GM04503 (cell line): Measurements from ENCODE around the gene RPE65.
"Not testable (repeated sequence)": the region's sequence is repeated elsewhere in the genome, so short reads cannot be mapped to it uniquely, and the experiment has no call there.

Experiments
- DNase-seq: peaks from one replicate; pipeline ENCODE4 v3.0.0-alpha.2; 2012; ENCODE audit warnings: low read depth

RPE65 gene

DNA sequence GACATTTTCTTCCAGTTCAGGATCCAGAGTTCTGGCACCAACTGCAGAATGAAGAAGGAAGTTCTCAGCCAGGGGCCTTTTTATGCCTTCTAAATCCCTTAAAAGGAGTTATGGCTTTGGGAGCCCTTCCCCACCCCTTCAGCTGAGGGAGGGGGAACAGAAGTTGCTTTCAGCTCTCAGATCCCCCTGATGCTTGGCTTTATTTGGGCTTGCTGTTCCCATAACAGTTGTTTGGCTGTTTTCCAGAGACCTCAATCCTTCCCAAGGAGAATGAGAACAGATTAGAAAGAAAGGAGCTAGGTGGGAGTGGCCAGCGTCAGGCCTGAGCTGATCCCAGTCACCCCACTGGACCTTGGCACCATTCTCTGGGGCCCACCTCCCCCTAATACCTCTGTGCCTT is at the start of gene RPE65:
RPE65 (minus strand) TSS at position 54 of the 400 bp plus-strand sequence; CDS start at position 5, 49 bp downstream.
- no peak for DNase-seq

DNA sequence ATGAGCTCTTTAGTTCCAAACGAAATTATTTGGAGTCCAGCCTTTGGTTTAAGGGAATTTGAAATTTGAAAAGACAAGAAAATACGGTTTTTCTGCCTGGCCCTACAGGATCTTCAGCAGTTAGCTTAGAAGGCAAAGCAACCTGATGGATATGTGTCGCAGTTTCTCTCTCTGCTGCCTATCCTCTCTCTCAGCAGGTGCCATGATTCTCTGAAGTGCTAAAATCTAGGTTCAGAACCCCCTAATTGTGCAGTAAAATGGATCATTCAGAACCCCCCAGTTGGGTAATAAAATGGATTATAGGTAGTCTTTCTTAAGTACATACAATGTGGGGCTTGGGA is 47.6 kb upstream of the RPE65 start:
- DNase-seq: no peak

- peak; percentile 55 for DNase-seq
Observed at GRCh38 chr1:68496680-68497357, 47.1 kb upstream of the RPE65 start, which contains the start of gene DEPDC1. Gene DEPDC1, minus strand, starts transcription at chr1:68497082. Its CDS starts 83 bp downstream, at chr1:68496999.

GRCh38 chr1:68495968-68496679 is 46.4 kb upstream of the RPE65 start:
- DNase-seq: no peak

DNA sequence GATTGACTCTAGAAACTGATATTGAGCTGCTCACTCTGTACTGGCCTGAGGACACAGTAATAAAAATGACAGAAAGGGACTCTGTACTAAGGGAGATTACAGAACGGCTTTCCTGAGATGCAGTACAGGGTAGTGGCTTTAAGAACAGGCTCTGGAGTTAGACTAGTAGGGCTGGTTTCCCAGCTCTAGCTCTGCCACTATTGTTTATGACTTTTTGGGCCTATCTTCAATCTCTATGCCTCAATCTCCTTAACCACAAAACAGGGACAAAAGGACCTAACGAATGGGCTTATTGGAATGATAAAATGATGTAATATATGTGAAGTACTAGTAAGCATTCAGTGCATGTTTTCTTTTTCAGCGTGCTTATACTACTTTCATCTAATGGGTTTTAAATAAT is 45.8 kb upstream of the RPE65 start:
- DNase-seq: no peak

DNA sequence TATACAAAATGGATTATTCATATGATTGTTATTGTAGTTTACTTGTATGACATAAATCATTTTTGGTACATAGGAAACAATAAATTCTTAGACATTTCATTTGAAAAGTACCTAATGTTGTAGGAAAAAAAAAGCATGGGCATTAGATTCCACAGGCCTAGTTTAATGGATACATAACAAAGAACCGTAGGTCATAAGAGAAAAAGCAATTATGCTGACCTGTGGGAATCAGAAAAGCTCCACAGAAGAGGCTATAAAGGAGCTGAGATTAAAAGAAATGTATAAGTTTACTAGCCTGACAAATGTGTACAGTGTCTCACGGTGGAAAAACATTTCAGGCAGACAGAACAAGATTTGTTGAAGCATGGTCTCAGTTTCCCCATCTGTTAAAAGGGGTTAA is 43.4 kb upstream of the RPE65 start:
- DNase-seq: no peak

DNA sequence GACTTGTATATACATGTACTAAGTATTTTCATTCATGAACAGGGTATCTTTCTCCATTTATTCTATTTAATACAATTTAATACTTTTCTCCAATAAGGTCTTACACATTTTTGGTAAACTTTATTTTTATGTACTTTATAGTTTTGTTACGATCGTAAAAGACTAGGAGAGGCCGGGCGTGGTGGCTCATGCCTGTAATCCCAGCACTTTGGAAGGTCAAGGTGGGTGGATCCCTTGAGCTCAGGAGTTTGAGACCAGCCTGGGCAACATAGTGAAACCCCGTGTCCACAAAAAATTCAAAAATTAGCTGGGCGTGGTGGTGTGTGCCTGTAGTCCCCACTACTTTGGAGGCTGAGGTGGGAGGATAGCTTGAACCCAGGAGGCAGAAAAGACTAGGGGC is 42.5 kb upstream of the RPE65 start:
- DNase-seq: not testable (repeated sequence)

- no peak for DNase-seq
Observed at GRCh38 chr1:68490046-68490651, 40.4 kb upstream of the RPE65 start.

DNA sequence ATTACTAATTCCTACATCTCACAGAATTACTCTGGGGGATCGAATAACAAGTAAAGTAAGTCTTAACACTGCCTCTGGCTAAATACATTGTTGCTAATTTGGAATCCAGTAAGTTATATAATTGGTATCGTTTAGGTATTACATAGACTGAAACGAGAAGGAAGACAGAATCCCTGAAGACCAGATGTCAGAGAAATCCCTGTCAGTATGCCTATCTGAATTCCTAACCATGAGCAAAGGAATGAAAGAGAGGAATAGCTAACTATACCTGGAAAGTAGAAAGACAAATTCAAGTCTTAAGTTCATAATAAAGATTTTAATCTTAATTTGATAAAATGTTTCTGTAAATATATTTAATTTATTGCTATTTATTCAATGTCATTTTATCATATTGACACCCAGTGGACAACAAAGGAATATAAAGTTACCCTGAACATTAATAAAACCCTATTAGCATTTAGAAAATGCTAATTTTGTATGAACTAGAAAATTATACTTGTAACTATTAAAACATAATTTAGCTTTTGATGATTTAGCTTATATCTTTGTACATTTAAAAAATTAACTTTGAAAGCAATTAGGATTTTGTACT is 35.8 kb upstream of the RPE65 start:
- DNase-seq: no peak

DNA sequence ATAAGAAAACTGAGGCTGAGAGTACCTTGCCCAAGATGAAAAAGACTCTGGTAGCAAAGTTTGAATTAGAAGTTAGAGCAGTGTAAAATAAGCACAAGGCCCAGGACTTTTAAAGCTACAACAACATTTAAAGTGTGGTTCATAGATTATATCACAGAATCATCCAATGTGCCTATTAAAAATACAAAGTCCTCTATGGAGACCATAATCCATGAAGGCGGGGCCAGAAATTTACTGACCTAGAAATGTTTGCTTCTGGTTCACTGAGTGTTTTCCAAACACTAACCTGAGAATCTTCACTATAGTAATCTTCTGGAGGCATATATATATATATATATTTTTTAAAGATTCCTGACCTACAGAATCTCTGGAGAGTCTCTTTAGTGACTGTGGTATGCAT is 34.9 kb upstream of the RPE65 start:
- DNase-seq: no peak

DNA sequence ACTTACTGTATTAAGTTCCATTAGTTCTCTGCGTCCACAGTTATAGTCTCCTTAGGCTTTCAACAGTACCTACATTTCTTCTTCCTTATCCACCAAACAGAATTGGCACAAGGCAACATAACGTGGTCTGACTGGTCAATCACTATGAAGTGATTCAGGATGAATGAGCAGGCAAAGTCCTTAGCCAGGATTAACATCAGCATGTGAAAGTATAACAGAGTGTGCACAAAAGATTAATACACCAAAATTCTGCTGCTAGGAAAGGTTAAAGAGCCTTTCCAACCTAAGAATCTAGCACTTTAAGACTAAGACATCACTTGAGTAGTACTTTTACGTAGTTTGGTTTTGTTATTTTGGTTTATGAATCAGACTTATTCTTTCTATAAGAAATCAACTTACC is 31.3 kb upstream of the RPE65 start:
- DNase-seq: no peak

GRCh38 chr1:68479501-68479900 is 29.7 kb upstream of the RPE65 start:
- DNase-seq: no peak

- DNase-seq: no peak
Observed at GRCh38 chr1:68478662-68479061, 28.9 kb upstream of the RPE65 start.

DNA sequence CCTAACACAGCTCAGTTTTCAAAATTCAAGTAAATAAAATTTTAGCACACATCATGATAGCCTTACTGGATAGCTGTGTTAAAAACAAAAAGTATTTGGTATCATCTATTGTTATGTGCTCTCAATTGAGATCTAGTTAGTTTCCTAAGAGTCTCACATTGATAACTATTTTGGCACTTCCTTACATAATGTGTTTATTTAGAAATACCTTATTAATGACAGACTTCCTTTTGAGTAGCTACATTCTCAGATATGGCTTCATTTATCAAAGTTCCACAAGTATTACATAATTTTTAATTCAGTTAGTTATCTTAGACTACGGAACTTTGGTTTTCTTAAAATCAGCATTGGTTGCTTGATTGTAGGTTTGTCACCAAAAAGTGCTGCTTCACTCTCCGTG is 26.9 kb upstream of the RPE65 start:
- DNase-seq: not testable (repeated sequence)

DNA sequence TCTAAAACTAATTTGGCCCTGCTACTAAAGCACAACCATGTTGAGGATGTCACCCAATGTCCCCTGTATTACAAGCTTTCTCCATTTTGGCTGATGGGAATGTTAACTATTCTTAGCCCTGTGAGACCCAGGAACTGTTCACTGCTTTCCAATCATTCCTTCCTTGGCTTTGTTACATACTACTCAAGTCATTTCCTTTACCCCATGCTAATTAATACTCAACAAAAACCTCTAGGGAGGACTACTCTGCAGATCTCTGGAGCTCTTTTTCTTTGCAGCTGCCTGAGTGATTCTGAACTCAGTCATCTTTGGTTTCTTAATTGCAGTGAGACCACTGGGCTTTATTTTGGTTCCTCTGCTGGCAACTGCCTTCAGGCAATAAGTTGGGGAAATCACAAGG is 23.3 kb upstream of the RPE65 start:
- DNase-seq: no peak

- no peak for DNase-seq
Observed at GRCh38 chr1:68470388-68470970, 20.7 kb upstream of the RPE65 start.

DNA sequence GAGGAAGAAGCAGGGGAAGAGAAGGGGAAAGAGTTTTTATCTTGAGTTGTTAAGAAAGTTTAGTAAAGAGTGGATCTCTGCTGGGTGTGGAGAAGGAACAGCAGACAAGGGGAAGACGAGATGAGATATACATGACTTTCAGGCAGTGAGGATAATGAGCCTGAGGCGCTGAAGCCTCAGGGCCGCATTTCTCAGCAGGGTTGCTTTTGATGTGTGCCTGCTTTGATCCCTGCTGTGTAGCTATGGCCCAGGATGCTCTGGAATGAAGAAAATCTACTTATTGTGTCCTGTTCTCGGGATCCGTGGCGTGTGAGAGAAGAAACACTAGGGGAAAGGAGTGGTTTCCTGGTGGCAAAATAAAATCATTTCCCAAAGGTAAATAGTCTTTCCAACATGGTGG is 15.1 kb upstream of the RPE65 start:
- no peak for DNase-seq

- DNase-seq: no peak
Observed at GRCh38 chr1:68460935-68461334, 11.2 kb upstream of the RPE65 start.

GRCh38 chr1:68459796-68460195 is 10.0 kb upstream of the RPE65 start:
- DNase-seq: no peak

DNA sequence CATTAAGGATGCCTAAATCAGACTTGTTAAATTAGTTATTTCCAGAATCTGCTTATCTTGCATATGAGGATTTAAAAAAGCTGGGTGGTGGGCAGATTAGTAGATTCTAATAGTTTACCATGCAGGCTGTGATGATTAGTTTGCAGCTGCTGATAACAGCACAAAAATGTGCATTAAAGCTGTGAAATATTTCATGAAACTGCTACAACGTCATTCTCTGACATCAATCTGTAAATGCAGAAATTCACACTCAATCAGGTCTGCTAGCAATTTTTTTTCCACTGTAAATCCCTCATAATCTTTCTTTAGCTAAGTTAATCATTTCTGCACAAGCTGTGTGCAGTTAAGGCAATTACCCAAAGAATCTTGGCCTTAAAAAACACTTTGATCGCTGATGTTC is 9.3 kb upstream of the RPE65 start:
- DNase-seq: no peak

GRCh38 chr1:68456202-68456601 is 6.4 kb upstream of the RPE65 start:
- DNase-seq: no peak

GRCh38 chr1:68454534-68454933 is 4.8 kb upstream of the RPE65 start:
- no peak for DNase-seq
